Activated CD8-positive, alpha-beta memory T cell treated with anti-CD3 and anti-CD28 coated beads for 48 hours (primary cell): ENCODE data around the gene NUDCD2.
"Not testable (repeated sequence)": the region's sequence is repeated elsewhere in the genome, so short reads cannot be mapped to it uniquely, and the experiment has no call there.

Source experiments
- DNase-seq, 3 experiments: peaks; one replicate each; pipeline ENCODE4 v3.0.0-alpha.2; 2020; ENCODE audit warnings: low read depth in 2 of 3, low spot score in 2 of 3

Gene NUDCD2

DNA sequence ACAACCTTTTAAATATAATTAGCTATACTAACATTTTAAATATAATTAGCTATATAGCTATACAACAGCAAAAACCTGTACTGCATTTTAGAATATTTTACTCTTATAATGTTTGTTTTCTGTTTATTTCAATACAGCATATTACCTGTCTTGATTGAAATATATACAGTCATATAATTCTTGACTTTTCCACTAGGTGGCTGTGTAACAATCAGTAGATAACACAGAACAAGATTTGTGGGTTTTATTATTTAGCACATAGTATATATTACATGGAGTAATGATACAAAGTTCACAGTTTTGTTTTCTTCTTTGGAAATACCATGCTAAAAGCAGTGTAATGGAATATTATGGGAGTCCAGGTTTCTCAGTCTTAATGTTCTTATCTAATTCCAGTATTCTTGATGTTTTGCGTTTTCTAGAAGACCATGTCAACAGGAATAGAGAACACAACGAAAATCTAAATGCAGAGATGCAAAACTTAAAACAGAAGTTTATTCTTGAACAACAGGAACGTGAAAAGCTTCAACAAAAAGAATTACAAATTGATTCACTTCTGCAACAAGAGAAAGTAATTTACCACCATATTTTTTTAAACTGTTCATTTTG is 13.8 kb upstream of the NUDCD2 start:
- DNase-seq = no peak

- DNase-seq = no peak
Measured at GRCh38 chr5:163467682-163468081, 7.8 kb upstream of the NUDCD2 start.

DNA sequence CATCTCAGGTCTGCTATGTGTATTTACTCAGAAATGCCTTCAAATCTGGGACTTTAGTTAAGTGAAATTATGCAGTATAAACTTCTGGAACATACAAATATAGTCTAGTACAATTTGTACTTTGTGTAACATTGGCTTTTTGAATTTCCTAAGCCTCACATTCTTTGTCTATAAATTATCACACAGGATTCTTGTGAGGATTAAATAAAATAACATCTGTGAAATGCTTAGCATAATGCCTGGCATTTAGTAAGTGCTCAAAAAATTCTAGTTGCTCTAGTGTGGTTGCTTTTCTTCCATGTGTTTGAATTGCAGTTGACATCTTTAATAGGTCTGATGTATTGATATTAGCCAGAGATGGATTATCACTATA is 3.1 kb upstream of the NUDCD2 start:
- no peak for DNase-seq

GRCh38 chr5:163460562-163461171 is 765 bp upstream of the NUDCD2 start, which contains the start of gene HMMR:
Gene HMMR, plus strand, starts transcription at chr5:163460632. Its CDS starts 61 bp downstream, at chr5:163460693.
- DNase-seq = peak in 1 of 3 experiments; percentile 57

DNA sequence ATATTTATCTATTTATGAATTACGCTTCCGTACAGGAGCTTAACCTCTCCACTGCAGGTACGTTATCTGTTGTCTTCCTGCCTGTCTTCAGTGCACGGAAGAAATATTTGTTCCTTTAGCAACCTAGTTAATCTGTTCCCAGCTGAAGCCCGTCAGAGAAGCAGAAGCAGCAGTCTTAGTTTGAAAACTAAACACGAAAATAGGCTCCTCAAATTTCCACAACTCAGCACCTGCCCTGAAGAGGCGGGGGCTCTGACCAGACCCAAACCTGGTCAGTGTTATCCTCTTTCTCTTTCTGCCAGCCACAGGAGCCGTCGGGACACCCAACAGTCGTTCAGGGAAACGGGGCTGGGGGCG is 462 bp downstream of the NUDCD2 start:
- no peak for DNase-seq

- no peak for DNase-seq
Measured at GRCh38 chr5:163458778-163459385, 1.0 kb downstream of the NUDCD2 start.

- no peak for DNase-seq
Measured at GRCh38 chr5:163456840-163457239, 3.1 kb downstream of the NUDCD2 start.

DNA sequence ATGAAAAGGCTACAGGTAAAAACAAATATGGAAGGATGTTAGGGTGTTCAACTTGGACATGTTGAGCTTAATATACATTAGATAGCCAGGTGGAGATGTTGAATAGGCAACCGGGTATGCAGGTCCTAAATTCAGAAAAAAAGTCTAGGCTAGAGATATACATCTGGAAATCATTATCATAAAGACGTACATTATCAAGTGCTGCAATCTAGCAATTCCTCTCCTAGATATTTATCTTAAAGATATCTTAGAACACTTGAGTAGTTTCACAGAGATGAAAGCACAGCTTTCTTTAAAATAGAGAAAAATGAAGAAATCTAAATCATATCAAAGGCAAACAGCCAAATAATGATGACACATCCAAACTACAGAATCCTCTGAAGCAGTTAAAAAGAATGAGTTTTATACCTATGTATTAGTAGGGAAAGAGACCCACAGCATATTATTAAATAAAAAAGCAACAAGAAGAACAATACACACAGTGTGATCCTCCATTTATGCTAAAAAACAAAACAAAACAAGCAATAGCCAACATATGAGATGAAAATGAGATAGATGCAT is 3.8 kb downstream of the NUDCD2 start:
- DNase-seq = no peak

DNA sequence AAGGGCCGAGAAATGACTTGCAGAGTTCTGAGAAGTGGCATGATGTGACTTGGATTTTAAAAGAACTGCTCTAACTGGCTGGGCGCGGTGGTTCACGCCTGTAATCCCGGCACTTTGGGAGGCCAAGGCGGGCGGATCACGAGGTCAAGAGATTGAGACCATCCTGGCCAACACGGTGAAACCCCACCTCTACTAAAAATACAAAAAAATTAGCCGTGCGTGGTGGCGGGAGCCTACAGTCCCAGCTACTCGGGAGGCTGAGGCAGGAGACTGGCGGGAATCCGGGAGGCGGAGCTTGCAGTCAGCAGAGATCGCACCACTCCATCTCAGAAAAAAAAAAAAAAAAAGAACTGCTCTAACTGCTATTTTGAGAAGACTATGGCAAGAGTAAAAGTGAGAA is 4.5 kb downstream of the NUDCD2 start:
- not testable (repeated sequence) for DNase-seq

DNA sequence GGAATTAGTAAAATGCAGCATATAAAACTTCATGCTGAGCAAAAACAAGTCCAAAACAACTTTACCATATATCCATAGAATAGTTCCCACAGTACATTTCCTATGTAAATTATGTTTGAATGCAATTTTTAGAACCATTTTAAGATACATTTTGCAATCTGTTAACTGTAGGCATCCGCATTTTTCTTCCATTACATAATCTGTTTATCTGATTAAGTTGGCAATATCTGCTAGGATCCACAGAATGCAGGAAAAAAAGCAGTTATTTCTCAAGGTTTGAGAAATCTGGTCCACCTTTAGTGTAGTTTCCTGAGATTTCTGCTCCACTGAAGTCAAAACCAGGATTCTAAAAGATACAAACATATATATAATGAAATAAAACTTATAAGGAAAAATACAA is 6.2 kb downstream of the NUDCD2 start:
- no peak for DNase-seq

DNA sequence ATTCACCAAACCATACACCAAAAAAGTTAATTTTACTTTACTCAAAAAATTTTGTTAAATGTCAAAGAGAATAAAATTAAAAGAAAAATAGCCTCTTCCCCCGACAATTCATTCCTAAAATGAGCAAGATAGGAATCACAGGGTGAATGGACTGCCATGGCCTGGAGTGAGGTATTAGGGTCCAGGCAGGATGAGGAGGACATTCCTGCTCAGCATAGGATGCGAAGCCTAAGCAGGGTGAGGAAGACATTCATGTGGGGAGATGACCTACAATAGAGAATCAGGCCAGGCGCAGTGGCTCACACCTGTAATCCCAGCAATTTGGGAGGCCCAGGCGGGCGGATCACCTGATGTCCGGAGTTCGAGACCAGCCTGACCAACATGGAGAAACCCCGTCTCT is 8.4 kb downstream of the NUDCD2 start:
- DNase-seq = no peak

DNA sequence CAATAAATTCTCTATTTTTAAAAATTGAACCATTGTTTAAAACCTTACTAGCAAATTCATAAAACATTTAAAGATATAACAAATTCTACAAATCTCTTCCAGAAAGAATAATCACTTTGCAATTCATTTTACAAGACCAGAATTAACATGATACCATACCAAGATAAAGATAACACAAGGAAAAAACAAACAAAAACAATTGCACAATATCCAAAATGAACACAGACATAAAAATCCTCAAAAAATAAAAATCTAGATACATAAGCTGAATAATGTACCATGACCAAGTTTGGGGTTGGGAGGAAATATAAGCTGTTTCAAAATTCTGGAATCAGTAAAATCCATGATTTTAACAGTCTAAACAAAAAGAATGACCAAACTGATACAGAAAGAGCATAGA is 11.4 kb downstream of the NUDCD2 start:
- DNase-seq = no peak

DNA sequence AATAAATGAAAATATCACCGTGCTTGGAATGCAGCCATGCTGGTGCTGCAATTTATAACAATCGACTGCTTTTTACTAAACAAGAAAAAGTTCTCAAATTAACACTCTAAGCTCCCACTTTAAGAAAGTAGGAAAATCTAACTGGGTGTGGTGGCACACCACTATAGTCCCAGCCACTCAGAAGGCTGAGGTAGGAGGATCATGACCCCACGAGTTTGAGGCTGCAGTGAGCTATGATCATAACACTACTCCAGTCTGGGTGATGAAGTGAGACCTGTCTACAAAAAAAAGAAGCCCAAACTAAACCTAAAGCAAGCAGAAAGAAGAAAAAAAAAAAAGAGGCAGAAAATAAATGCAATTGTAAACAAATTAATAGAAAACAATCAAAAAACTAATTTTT is 12.0 kb downstream of the NUDCD2 start:
- DNase-seq = no peak

DNA sequence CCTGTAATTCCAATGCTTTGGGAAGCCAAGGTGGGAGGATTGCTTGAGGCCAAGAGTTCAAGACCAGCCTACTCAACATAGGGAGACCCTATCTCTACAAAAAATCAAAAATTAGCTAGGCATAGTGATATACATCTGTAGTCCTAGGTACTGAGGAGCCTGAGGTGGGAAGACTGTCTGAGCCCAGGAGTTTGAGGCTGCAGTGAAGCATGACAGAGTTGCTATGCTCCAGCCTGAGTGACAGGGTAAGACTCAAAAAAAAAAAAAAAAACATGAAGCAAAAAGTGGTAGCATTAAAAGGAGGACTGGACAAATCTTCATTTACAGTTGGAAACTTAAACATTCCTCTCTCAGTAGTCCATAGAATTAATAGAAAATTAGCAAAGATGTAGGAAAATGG is 12.7 kb downstream of the NUDCD2 start:
- DNase-seq = no peak

GRCh38 chr5:163445345-163445744 is 14.6 kb downstream of the NUDCD2 start:
- DNase-seq = no peak

- no peak for DNase-seq
Measured at GRCh38 chr5:163444526-163444925, 15.4 kb downstream of the NUDCD2 start.

- DNase-seq = no peak
Measured at GRCh38 chr5:163440954-163441353, 18.9 kb downstream of the NUDCD2 start.

DNA sequence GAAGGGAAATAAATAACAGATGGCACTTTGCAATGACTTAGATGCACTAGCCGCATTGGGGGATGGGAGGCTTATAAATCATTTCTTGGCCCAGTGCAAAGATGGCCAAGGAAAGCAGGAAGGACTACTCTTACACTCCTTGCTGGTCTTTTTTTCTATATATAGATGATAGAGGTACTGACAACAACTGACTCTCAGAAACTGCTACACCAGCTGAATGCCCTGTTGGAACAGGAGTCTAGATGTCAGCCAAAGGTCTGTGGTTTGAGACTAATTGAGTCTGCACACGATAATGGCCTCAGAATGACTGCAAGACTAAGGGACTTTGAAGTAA is 20.8 kb downstream of the NUDCD2 start:
- DNase-seq = no peak

DNA sequence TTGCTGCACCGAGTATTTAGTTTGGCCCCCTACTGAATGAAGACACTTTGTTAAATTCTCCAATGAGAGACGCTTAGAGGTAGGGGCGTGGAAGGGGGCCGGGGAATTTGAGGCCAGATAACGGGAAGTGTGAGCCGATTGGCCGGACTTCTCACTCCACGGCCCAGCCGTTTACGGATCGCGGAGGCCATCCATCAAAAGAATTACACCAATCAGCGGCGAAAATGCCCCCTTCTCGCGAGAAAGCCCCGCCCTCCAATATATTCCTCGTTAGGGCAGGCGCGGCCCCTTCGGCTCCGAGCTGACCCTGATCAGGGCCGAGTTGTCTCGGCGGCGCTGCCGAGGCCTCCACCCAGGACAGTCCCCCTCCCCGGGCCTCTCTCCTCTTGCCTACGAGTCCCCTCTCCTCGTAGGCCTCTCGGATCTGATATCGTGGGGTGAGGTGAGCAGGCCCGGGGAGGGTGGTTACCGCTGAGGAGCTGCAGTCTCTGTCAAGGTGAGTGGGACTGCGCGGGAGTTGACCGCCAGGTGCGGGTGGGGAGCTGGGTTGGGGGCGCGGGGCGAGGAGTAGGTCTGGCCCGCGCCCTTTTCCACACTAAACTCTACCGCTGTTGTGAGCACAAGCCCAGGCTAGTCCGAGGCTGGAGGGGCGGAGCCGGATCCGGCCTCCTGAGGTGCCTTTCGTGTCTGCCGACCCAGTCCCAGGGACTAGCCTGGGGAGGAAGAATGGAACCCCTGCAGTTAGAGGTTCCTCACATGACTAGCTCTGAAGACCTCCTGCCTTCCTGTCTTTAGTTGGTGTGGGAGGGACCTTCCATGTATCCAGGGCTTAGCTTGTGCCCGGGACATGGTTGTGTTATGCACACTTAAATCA is 22.4 kb downstream of the NUDCD2 start, which contains the start of gene CCNG1:
Gene CCNG1, plus strand, starts transcription at position 287 of the 874 bp plus-strand sequence. CDS start 1,662 bp downstream, outside the sequence.
- peak; percentile 46 to 74 (median 70) for DNase-seq

DNA sequence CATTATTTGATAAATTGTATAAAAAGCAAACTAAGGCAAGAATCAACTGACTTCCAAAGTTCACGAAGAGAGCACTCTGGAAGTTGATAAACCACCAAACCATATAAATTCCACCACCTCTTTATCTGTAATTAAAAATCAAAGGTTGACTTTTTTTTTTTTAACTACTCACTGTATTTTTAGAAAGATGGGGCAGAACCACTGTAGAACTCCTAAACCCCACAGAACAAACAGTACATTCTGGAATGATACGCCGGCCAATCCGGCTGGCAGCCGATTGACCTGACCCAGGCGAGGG is 22.9 kb downstream of the NUDCD2 start:
- DNase-seq = no peak

DNA sequence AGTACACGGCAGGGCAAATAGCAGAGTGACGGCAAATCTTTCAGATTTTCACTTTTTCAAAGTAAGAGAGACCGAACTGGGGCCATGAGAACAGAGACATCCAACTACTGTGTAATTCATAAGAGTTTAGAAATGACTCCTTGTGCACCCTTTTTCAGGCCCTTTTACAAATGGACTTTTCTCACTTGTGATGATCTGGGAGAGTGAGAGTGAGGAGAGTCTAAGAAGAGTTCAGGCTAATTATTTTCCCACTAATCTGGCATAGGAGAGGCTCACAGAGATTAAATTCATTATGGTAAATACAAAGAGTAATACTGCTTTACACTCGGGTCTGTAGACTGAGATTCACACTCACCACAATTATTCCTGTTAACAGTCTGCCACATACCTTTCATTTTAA is 23.4 kb downstream of the NUDCD2 start:
- DNase-seq = no peak

DNA sequence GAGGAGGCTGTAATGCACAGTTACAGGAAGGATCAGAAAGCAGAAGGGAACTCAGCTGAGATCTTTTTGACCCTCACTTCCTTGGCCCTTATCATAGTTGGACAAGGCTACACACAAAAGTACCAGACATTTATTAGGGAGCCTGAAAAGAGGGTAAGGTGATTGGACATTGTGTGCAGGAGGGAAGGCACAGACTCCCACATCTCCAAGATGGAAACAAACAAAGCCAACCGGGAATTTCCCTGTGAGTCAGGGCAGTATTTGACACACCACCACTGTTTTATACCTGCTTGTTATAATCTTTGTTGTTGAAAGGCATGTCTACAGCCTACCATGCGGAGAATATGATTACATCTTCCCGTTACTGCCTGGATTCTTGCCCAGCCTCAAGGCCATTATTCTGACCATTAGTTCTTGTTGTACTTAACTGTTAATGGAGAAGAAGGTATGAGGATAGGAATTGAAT is 25.5 kb downstream of the NUDCD2 start:
- DNase-seq = no peak
